TTC549 (cell line): ENCODE results near the gene PROC.
"Not testable (repeated sequence)": the region's sequence is repeated elsewhere in the genome, so short reads cannot be mapped to it uniquely, and the experiment has no call there.

ENCODE experiments used
- FAIRE-seq: peaks from 2 replicates; lab custom pipeline; 2012; peaks lifted over from hg19 to GRCh38; lab: Jason Lieb, UNC

Gene PROC

GRCh38 chr2:127427376-127428056 lies 9.3 kb downstream of the PROC start:
- no peak for FAIRE-seq

GRCh38 chr2:127428057-127428814 lies 10.0 kb downstream of the PROC start:
- FAIRE-seq: no peak

GRCh38 chr2:127428815-127429109 lies 10.5 kb downstream of the PROC start:
- FAIRE-seq: no peak

- no peak for FAIRE-seq
These were observed 11.1 kb downstream of the PROC start for GRCh38 chr2:127429291-127429690.

GRCh38 chr2:127429844-127430425 lies 11.7 kb downstream of the PROC start:
- no peak for FAIRE-seq

GRCh38 chr2:127431408-127432023 lies 13.3 kb downstream of the PROC start:
- no peak for FAIRE-seq

GRCh38 chr2:127434515-127434914 lies 16.3 kb downstream of the PROC start:
- FAIRE-seq: no peak

GRCh38 chr2:127437056-127437455 lies 18.8 kb downstream of the PROC start:
- FAIRE-seq: no peak

- FAIRE-seq: no peak
These were observed 19.8 kb downstream of the PROC start for GRCh38 chr2:127437781-127438726.

- no peak for FAIRE-seq
These were observed 21.1 kb downstream of the PROC start for GRCh38 chr2:127439343-127439742.

GRCh38 chr2:127448526-127448925 lies 30.3 kb downstream of the PROC start:
- no peak for FAIRE-seq

- FAIRE-seq: no peak
These were observed 31.2 kb downstream of the PROC start for GRCh38 chr2:127449414-127449813.

- FAIRE-seq: no peak
These were observed 31.7 kb downstream of the PROC start for GRCh38 chr2:127449898-127450297.

- FAIRE-seq: no peak
These were observed 33.8 kb downstream of the PROC start for GRCh38 chr2:127451981-127452380.

GRCh38 chr2:127452423-127452822 lies 34.2 kb downstream of the PROC start:
- not testable (repeated sequence) for FAIRE-seq

GRCh38 chr2:127453013-127453391 lies 34.8 kb downstream of the PROC start:
- FAIRE-seq: no peak

GRCh38 chr2:127453392-127454171 lies 35.4 kb downstream of the PROC start:
- FAIRE-seq: no peak

GRCh38 chr2:127454595-127455565 lies 36.7 kb downstream of the PROC start:
- FAIRE-seq: no peak

- no peak for FAIRE-seq
These were observed 37.6 kb downstream of the PROC start for GRCh38 chr2:127455566-127456493.
